Inferior parietal cortex (tissue), 1 donor: Measurements from ENCODE around the gene RPL26.
"Not testable (repeated sequence)": the region's sequence is repeated elsewhere in the genome, so short reads cannot be mapped to it uniquely, and the experiment has no call there.

Source experiments
- DNase-seq: peaks from one replicate; pipeline ENCODE4 v3.0.0-alpha.2; 2016; ENCODE audit errors: extremely low spot score

Gene RPL26

DNA sequence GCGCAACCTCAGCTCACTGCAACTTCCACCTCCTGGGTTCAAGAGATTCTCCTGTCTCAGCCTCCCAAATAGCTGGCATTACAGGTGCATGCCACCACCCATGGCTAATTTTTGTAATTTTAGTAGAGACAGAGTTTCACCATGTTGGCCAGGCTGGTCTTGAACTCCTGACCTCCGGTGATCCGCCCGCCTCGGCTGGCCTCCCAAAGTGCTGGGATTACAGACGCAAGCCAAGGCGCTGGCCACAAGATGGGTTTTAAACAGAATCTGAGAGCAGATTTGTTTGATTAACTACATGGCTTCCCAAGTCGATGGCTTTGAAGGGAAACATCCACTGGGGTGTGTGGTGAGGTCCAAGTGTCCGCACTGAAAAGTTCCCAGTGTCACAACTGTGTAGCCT lies 11.5 kb upstream of the RPL26 start:
- DNase-seq = not testable (repeated sequence)

DNA sequence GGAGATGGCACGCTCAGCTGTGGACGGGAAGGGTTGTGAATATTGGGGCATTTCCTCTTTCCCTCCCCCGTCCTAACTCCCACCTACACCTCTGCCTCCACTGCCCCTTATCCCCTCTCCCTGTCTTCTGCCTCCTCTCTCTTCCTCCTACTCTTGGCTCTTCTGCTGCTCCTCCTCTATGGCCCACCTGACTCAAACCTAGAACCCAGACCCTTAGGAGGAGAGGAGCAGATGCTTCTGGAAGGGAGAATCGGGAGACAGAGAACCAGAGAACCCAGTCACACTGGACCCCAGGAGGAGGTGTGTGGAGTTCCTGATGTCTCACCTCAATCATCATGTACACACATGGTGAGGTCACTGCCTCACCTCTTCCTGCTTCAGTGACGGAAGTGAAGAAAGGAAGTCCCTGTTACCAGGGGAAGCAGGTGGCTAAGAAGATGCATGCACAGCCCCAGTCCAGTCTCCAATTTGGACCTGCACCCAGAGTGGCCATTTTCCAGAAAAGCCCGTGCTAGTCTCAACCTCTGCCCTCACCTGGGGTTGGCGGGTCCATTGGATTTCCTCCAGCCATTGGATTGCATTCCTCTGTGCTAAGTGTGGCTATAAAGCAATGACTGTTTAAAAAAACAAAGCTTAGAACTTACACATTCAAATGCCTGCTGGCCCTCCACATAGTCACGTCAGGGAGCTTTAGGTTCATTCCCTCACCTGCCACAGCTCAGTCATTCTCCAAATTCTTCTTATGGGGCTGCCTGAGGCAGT lies 10.7 kb upstream of the RPL26 start:
- DNase-seq = no peak

DNA sequence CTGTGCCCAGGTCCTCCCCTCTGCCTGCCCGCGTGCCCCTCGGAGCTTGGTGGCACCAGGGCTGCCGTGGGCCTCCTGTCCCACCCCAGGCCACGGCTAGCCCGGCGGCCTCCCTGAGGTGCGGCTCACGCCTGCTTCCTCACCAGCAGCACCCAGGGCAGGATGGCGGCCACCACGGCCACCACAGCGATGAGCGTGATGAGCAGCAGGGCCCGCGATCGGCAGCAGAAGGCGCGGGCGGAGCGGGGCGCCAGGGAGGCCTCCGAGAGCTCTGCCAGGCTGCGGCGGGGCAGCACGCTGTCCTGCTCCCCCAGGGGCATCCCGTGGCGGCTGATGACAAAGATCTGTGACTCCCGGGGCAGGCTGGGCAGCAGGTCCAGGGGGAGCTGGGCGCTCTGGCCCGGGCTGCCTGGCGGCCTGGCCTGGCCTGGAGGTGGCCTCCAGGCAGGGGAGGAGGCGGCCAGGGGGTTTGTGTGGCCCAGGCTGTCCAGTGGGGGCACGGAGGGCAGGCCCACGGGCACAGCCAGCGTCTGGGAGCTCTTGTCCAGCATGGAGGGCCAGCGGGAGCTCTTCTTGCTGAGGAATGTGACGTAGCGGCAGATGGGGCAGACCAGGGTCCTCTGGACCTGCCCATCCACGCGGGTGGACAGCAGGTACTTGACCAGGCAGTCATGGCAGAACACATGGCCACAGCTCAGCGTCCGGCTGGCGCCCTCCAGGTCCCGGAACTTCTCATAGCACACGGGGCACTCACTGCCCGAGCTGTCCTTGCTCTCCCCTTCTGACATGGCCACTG lies 9.9 kb upstream of the RPL26 start:
- DNase-seq = no peak

DNA sequence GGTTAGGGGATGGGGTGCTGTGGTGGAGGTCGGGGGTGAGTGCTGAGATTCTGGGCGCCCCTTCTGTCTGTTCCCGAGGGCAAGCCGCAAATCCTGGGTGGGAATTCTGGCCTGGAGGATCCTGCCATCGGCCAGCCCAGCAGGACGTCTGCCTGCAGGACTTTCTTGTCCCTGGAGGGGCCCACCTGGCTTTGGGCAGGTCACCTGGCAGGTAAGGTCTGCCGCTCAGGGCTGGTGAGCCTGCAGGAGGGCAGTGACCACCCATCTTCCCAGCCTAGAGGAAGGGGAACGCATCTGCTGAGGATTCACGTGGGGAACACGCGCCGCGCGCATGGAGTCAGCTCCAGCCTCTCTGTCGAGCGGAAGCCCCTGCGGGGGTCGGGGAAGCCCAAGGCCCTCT lies 9.3 kb upstream of the RPL26 start:
- no peak for DNase-seq

- DNase-seq = no peak
Measured at GRCh38 chr17:8391711-8392110, 8.7 kb upstream of the RPL26 start.

GRCh38 chr17:8387914-8388651 lies 5.1 kb upstream of the RPL26 start:
- DNase-seq = no peak

DNA sequence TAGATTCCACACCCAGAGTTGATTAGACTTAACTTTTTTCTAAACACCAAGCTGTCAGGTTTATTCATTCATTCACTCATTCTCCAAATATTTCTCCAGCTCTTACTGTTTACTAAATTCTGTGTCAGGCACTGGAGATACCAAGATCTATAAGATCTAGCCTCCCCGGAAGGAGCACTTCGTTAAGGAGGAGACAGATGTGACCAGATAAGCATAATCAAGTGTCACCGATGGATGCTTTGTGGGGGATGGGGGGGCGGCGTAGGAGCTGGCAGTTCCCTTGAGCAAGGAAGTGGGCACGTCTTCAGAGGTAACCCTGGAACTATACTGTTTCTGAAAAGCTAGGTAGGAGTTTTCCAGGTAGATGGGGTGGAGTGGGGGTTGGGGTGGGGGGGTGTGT lies 3.8 kb upstream of the RPL26 start:
- DNase-seq = no peak

DNA sequence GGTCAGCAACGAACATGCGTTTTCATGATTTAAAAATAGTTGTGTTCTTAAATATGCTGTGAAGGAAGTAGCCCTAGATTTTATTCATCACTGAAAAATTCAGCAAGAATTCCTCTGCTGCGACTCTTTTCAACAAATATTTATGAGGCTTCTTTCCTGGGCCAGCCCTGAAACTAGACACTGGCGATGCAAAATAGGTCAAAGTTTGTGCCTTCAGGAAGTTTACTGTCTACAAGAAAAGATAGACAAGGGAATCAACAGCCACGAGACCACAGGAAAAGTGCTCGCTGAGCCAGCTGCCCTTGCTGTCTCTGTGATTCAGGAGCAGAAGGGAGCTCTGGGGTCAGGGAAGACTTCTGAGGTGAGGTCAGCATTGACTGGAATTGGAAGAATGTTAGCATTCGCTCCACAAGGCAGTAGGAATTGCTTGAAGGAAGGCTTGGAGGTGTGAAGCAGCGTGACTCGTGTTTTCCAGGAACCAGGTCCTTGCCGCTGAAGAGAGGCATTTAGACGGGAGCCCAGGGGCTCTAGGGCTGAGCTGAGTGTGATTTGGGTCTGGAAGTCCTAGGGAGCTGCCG lies 1.9 kb upstream of the RPL26 start:
- DNase-seq = no peak

DNA sequence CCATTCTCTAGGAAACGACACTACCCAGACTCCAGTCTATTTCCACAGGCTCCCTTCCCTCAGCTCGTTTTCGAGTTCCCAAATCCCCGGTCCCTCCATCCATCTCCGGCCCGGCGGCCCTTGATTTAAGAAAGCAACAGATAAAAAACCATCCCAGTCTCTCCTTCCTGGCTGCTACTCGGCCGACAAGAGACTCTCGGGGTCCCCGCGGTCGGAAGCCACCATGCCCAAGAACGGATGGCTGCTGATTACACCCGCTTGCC lies 182 bp downstream of the RPL26 start:
- DNase-seq = no peak

DNA sequence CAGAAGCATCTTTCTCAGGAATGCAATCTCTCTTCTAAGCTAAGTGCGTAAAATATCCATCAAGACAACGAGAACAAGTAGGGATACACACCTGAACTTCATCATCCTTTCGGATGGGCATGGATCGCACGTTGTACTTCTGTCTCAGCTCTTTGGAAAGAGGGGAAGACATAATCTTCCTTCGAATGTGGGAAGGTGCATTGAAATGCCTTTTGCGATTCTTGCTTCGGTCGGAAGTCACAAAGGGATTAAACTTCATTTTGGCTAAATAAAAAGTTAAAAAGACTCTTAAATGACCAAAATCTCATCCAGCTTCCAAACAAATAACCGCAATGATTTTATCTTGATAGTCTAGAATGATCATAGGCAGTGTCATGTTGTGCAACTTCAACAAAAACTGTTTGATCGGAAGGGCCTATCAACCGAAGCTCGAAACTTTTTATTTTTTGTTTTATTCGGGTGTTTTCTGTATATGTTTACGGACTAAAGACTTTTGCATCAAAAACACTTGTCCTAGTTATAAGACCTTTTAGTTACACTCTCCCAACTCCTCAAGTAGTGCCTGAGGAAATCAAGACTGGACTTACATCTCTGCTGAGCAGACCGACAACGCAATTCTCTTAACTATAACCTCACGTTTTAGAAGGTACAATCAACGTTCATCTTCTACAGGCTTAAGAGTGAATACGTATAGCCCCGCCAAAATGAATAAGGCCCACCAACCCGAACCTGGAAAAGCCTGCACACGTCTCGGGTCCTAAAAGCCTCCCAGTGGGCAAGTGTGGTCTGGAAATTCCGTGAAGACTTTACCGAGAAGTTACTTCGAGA lies 727 bp downstream of the RPL26 start:
- DNase-seq = no peak

- DNase-seq = no peak
Measured at GRCh38 chr17:8380049-8380448, 2.9 kb downstream of the RPL26 start.

GRCh38 chr17:8378117-8378516 lies 4.9 kb downstream of the RPL26 start:
- not testable (repeated sequence) for DNase-seq

DNA sequence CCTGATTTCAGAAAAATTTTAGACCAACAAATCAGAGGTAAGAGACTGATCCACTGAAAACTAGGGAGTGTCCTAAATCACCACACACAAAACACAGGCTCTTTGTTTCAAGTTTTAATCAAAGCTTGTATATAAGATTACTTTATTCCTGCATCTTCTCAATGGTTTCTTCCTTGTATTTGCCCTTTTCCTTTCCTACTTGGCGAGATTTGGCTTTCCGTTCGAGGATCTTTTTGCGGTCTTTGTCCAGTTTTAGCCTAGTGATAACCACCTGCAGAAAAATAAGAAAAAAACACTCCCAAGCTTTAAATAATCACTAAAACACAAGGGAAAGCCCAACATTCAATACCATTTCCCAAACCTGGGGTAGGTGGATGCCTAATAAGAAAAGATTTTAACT lies 5.6 kb downstream of the RPL26 start:
- no peak for DNase-seq

DNA sequence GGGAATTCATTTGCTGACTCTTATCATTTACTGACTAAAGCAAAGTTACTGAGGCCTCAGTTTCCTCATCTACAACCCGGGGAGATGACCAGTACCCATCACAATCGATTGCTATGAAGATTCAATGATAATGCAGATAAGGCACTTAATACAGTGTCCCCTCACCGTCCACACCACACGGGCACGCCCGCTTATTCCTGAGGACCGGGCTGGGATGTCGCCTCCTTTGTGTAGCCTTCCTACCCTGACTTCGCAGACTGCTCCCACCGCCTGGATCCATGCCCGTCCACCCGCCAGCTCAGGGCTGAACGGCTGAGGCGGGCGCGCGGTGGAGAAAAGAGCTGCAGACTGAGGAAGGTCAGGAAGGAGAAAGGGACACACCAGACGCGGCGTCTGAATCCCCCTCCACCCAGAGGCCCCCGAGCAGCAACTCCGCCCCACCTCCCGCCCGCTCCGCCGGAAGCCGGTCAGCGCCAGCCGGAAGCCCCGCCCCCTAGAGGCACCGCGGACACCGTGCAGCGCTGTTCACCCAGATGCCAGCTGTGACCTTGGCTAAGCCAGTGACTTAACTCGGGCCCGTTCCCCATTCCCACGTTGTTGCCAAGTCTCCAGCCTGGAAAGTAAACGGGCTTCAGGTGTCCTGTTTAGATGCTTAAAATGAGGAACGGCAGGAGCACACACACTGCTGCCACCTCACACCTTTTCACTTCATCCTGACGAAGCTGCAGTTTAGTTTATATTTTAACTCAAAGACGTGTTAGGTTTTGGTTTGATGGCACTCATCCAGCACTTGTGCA lies 6.5 kb downstream of the RPL26 start, which contains the start of gene KRABD2:
TSS of gene KRABD2 (minus strand) at position 434 of the 797 bp plus-strand sequence.
- peak; percentile 78 for DNase-seq

- peak; percentile 52 for DNase-seq
Measured at GRCh38 chr17:8375738-8376259, 7.2 kb downstream of the RPL26 start.

DNA sequence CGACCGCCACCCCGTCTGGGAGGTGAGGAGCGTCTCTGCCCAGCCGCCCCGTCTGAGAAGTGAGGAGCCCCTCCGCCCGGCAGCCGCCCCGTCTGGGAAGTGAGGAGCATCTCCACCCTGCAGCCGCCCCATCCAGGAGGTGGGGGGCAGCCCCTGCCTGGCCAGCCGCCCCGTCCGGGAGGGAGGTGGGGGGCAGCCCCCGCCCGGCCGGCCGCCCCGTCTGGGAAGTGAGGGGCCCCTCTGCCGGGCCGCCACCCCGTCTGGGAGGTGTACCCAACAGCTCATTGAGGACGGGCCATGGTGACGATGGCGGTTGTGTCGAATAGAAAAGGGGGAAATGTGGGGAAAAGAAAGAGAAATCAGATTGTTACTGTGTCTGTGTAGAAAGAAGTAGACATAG lies 9.1 kb downstream of the RPL26 start:
- DNase-seq = not testable (repeated sequence)

- no peak for DNase-seq
Measured at GRCh38 chr17:8372422-8372821, 10.6 kb downstream of the RPL26 start.

- no peak for DNase-seq
Measured at GRCh38 chr17:8371786-8372185, 11.2 kb downstream of the RPL26 start.

GRCh38 chr17:8369944-8370343 lies 13.0 kb downstream of the RPL26 start:
- DNase-seq = no peak

DNA sequence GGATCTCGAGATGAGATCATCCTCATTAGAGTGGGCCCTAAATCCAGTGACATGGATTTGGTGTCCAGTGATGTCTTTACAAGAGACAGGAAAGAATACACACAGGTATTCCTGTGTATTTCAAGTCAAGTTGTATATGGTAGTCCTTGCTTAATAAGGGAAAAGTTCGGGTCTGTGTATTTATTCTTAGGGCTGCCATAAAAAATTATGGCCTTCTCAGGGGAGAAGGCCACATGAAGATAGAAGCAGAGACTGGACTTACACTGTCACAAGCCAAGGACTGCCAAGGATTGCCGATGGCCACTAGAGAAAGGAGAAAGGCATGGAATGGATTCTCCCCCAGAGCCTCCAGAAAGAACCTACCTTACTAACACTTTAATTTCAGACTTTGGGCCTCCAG lies 14.8 kb downstream of the RPL26 start:
- no peak for DNase-seq
